Right ventricle myocardium inferior (tissue), 1 donor: ENCODE measurements around the gene TNNC1. TPM values are rescaled to one million over a fixed set of nuclear protein-coding genes. Genes with fewer than 3 reads are reported as not detected.

Source experiments
- ATAC-seq: fragments of 200-7000 bp; cut with Tn5 transposase; one replicate; pipeline ENCODE4 v1.9.1; 2020; ENCODE audit warnings: mild to moderate bottlenecking, moderate library complexity
- DNase-seq: peaks from one replicate; pipeline ENCODE4 v3.0.0; 2021; ENCODE audit errors: missing footprints
- intact Hi-C: fragments of 100-400 bp; cut with DNase I; formaldehyde crosslinking; loops from one replicate; pipeline ENCODE4 v1.11.0; 2022
- total RNA-seq: library from RNA; stranded (reverse); fragmentation: NEBNext Ultra II Directional; extraction: Animal tissue kit (Norgen Biotek cat#: 25700); gene quantifications from one replicate; pipeline ENCODE4 v1.2.1, GENCODE V29; 2021
- donor health status: DM: no; HTN: yes; CAD: no; lungs with severe emphysema.

The TNNC1 gene
- total RNA-seq, 1 donor from 2014 or later = 9,051 TPM

DNA sequence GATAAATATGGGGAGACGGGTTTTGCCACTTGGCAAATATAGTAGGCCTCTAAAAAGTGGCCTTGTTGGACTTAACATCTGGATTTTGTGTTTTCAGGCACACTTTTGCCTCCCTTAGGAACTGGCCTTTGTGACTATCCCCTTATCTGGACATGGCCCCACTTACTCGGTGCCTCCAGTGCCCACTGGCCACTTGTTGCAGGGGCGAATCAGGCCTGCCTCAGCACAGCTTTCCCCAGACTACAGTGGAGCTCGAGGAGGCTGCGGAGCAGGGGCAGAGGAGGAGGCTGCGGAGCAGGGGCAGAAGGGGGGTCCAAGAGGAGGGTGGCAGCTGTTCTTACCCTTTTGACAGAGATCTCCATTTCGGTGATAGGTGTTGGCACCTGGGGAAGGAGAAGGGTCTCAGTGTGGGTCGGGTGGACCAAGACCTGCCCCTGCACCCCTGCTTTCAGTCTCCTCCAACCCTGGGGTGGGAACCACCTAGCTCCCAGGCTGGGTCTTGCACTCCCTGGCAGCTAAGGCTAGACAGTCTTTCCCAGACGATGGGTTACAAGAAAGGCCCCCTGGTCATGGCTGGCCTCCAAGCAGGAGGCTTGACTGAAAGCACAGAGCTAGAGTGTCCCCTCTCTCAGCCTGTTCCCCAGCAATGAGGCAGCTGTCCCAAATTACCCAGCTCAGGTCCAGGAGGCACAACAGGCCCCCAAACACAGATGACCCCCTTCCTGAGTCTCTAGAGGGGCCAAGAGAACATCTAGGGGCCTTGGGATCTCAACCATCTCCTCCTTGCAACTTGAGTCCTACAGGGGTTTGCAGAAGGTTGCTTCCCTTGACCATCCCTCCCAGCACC lies 15.0 kb downstream of the TNNC1 start:
- intact Hi-C loops = no loop called here
- DNase-seq (no peak), ATAC-seq (no peak)

- intact Hi-C loops = no loop called here
- no peak for ATAC-seq
- DNase-seq = no peak
These were observed 15.8 kb downstream of the TNNC1 start for GRCh38 chr3:52438104-52438376.

- intact Hi-C loops = no loop called here
- ATAC-seq (no peak), DNase-seq (no peak)
These were observed 16.3 kb downstream of the TNNC1 start for GRCh38 chr3:52437326-52438103.

DNA sequence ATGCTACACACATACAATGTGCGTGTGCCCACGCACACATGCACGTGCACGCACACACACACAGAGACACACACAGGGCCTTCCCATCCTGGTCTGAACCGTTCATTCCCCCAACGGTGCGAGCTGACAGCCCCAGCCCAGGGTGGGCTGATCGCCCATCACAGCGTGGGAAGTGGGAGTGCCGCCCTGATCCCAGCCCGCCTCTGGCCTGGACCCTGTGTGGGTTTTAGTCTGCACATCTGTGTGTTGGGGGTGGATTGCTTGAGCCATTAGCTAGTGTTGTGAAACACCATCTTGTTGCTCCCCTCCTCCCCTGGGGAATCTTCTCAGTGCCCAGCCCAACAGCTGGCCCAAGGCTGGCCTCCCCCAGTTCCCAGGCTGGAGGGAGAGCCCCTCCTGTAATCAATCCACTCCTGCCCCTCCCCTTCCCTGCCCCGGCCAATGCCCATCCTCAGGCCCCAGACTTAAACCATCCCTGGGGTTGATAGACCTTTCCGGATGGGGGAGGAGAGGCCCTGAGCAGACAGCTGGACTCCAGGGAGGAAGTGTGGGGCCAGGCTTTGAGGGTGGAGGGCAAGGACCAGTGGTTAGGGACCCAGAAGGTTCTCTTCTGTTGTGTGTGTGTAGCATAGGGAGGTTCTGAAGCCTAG lies 17.2 kb downstream of the TNNC1 start:
- DNase-seq = no peak
- intact Hi-C loops = no loop called here

GRCh38 chr3:52435246-52436101 lies 18.4 kb downstream of the TNNC1 start:
- intact Hi-C loops = no loop called here
- ATAC-seq = no peak
- DNase-seq = no peak

More for the DNA sequence above, 17.2 kb downstream of the TNNC1 start:
- ATAC-seq = peak; percentile 68

DNA sequence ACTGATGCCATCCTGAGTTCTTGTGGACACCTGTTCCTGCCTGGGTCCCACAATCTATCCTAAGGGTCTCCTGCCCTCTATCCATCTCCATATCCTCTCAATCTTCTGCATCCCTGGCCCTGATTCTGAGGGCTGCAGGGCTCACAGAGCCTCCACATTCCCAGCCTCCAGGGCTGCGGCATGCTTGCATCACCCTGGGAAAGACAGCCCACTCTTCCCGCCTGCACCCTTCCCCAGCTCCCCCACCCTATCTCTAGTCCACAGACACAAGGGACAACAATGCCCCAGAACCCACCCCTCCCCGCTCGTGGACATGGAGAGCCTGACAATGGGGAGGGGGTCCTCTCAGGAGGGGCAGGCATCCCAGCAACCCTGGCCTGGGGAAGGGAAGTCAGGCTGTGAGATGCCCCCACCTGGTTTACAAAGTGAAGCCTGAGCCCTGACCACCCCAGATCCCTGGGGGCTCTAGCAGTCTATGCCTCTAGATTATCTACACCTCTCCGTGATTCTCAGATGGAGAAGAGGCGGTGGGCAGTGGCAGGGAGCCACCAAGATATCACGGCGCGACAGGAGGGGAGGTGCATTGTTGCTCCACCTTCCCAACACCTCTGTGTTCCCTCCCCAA lies 19.2 kb downstream of the TNNC1 start:
- no peak for DNase-seq
- intact Hi-C loops = no loop called here
- ATAC-seq = no peak

DNA sequence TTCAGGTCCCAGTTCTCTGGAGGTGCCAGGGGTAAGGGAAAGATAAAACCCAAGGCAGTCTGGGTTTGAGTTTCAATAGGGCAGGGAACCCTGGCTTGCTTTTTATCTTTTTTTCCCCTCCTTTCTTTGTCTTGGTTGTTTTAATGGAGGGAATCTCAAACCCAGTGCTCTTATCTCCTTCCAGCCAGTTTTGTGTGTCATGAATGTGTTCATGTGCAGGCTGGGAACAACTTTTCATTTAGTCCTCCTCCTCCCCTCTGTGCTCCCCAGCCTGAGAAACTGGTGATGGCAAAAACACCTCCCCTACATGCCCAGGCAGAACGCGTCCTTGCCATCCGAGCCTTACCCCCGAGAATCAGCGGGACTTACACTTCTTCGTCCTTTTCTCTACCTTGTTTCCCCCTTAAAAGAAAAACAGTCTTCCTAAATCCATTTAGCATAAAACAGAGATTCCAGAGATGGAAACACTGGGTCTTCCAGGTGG lies 19.8 kb downstream of the TNNC1 start:
- no peak for ATAC-seq
- intact Hi-C loops = no loop called here
- no peak for DNase-seq

GRCh38 chr3:52433328-52433995 lies 20.4 kb downstream of the TNNC1 start:
- intact Hi-C loops = no loop called here
- no peak for DNase-seq
- ATAC-seq = peak; percentile 21

- ATAC-seq (peak; percentile 4), DNase-seq (no peak)
- intact Hi-C loops = no loop called here
These were observed 21.1 kb downstream of the TNNC1 start for GRCh38 chr3:52432691-52433141.

GRCh38 chr3:52432225-52432624 lies 21.6 kb downstream of the TNNC1 start:
- intact Hi-C loops = no loop called here
- ATAC-seq = no peak
- no peak for DNase-seq

DNA sequence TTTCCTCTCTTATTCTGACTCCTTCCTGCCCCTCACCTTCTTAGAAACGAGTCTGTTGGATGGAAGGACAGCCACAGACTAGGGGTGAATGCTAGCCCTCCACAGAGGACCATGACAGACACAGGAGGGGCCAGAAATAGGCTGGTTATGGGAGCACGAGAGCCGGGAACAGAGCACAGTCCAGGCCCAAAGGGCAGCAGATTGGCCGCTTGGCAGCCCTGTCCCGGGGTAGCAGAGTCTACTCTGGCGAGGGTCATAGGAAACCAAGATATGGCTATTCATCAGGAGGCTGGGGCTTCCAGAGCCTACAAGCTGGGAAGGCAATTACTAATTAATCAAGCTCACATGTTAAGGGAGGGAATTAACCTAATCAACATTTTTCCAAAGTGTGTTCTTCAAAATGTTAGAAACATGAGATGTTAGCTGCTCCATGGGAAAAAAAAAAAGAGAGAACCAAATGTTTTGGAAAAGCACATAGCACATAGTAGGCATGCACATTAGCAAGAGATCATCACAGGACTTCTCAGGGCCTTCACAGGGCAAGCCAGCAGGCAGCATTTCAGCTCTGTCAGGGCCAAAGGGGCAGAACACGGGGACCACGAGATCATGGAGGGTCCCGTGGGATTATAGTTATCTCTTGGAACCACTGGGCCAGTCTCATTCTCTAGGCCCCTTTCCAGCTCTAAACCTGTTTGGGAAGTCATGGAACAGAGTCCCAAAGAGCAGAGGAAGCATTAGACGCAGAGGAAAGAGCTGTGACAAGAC lies 22.2 kb downstream of the TNNC1 start:
- ATAC-seq (peak; percentile 25), DNase-seq (no peak)
- intact Hi-C loops = no loop called here

- DNase-seq (no peak), ATAC-seq (no peak)
- intact Hi-C loops = no loop called here
These were observed 23.4 kb downstream of the TNNC1 start for GRCh38 chr3:52430416-52430810.

- DNase-seq = no peak
- intact Hi-C loops = no loop called here
- no peak for ATAC-seq
These were observed 23.9 kb downstream of the TNNC1 start for GRCh38 chr3:52429779-52430415.

GRCh38 chr3:52429031-52429430 lies 24.8 kb downstream of the TNNC1 start:
- DNase-seq = no peak
- ATAC-seq = no peak
- intact Hi-C loops = no loop called here

- intact Hi-C loops = loop anchor here (1.0 kb wide), 1 partner anchor 19 kb away; no protein-coding TSS in a partner anchor
- ATAC-seq (peak; percentile 81), DNase-seq (no peak)
These were observed 25.5 kb downstream of the TNNC1 start for GRCh38 chr3:52428151-52429005.

GRCh38 chr3:52423173-52423572 lies 30.7 kb downstream of the TNNC1 start:
- DNase-seq = no peak
- ATAC-seq = peak; percentile 83

More at GRCh38 chr3:52423173-52423572, 30.7 kb downstream of the TNNC1 start:
- intact Hi-C loops = no loop called here
